ENCODE measurements around the gene TM4SF1. TPM values are rescaled to one million over a fixed set of nuclear protein-coding genes. Genes with fewer than 3 reads are reported as not detected.

The TM4SF1 gene
- total RNA-seq, 1 experiment from 2014 or later, result 898 TPM

DNA sequence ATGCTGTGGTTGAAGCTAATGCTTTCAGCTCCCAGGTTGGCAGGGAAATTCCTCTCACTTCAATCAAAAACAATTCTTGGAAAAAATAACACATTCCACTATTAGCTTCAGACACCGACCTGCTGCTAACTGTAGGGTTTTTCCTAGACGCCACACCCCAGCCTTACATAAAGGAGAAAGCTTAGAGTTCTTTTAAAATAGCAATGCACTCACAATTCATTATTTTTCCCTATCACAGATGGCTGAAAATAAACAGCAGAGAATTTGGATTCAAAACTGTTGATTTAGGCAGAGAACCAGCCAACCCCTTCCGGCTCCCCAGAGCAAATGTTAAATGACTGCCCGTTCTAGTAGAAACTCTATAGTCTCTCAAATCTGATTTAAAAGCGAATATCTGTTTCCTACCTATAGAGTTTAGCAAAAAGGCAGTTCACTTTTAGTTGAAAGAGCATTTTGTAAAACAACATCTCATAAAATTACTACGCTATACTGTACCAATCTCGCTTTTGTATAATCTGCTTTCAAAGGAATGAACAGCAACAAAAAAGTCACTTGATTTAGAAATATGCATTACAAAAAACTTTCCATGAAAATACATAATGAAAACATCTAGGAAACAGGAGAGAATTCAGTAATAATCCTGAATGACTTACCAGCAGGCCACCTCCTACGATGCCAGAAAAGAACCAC is 586 bp downstream of the TM4SF1 start:
- no peak for DNase-seq (ENCODE audit: extremely low read depth, low read depth)

DNA sequence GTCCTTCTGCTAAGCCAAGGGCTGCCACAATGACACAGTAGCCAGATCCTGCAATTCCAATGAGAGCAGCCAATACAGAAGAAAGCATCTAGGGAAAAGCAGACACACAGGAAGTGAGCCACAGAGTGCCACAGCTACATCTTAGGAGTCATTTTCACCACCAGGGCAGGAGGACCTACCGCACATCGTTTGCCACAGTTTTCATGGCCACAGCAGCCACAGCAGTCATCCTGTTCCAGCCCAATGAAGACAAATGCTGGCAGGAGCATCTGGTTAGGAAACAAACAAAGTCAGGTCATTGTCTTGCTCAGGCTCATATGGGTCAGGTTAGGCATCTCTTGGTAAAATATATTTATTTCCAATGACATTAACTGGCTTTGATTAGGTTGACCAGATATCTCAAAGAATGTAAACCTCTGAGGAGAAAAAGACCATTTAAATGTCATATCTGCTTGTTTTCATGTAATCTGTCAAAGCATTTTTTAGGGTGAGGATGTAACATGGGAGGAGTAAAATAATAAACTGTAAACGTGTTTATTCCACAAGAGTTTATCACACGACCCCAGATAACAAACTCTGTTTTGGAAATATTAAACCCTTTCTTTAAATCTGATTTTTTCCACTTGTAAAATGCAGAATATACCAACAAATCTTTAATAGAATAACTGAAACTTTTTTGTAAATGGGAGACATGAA is 1.8 kb downstream of the TM4SF1 start:
- DNase-seq (ENCODE audit: extremely low read depth, low read depth), result no peak

DNA sequence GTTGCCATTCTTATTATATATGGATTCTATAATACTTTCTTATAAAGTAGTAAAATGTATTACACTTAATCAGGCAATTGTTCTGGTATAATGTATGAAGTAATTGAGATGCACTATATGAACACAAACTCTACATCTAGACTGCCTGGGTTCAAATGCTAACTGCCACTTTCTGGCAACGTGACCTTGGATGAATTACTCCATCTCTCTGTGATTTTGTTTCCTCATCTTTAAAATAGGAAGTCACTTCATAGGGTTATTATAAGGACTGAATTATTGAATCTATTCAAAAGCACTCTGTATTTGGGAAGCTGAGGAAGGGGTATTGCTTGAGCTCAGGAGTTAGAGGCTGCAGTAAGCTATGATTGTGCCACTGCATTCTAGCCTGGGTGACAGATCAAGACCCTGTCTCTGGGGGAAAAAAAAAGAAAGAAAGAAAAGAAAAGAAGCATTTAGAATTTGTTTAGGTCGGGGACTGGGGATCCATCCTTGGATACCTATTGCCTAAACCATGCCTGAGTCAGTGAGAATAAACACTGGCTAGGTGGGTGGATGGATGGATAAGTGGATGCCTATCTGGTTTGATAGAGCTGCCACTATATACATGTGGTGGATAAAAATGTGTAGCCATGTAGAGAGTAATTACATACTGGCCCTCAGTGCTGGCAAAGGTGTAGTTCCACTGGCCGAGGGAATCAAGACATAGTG is 2.5 kb downstream of the TM4SF1 start:
- DNase-seq (ENCODE audit: extremely low read depth, low read depth), result no peak

DNA sequence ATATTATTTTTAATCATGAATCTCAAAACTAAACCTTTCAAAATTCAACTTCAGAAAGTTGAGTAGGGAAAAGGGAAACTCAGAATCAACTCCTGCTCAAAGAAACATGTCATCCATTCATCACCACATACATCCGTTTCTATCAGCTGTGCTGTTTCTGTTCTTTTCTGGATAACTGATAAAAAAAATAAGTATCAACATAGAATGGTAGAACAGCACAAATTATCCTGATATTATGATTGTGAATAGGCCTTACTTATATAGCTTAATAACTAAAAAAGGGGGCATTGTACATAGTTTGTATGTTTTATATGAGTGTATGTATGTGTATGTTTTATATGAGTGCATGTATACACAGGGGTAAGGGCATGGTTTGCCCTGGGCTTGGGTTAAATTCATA is 3.1 kb downstream of the TM4SF1 start:
- DNase-seq (ENCODE audit: extremely low read depth, low read depth), result no peak

DNA sequence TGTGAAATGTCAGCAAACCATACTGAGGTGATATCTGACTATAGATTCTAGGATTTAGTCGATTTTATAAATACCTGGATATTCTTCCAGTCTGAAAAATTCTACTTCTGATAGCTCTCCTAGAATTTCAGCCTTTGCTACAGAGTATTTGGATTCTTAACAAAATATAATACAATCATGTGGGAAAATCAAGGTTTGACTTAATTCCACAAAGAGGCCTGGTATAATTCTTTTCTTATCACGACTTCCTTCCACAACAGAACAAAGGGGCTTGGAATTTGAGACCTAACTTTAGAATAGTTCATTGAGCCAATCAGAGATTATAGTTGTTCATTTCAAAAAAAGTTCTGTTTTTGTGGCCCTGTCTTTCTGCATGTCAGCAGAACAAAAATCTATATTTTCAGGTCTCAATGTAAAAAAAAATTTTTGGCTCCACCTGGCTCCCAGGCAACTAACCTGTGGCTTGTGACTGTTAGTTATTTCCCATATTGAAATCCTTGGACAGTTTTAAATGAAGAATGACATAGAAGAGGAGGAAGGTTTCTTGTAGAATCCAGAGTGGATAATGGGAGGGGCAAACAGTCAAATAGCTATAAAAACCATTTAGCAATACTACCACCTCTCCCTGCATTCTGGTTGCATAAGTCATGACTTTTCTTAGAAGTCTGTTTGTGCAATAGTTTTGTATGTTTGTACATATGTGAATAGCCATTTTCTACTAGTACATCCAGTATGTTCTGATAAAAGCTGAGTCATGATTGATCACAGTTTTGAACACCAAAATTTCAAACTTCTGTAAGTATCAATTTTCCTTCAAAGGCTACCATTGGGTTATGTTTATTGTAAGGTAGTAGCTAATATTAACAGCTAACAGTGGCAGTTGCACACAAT is 4.0 kb downstream of the TM4SF1 start:
- DNase-seq (ENCODE audit: extremely low read depth, low read depth), result no peak

DNA sequence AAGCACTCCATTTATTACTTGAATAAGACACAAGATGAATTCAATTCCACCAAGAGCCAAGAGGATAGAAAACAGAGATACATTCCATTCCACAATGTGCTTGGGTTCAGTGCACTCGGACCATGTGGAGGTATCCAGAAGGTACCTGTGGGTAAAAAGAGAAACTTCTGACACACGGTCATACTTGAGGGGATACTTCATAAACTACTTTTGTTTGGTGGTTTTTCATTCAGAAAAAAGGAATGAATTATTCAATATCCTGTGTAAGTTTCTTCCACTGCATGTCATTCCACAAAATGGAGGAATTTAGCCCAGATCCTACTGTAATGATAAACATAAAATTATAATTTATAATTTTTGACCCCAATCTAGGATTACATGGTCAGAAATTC is 5.7 kb downstream of the TM4SF1 start:
- no peak for DNase-seq (ENCODE audit: extremely low read depth, low read depth)

DNA sequence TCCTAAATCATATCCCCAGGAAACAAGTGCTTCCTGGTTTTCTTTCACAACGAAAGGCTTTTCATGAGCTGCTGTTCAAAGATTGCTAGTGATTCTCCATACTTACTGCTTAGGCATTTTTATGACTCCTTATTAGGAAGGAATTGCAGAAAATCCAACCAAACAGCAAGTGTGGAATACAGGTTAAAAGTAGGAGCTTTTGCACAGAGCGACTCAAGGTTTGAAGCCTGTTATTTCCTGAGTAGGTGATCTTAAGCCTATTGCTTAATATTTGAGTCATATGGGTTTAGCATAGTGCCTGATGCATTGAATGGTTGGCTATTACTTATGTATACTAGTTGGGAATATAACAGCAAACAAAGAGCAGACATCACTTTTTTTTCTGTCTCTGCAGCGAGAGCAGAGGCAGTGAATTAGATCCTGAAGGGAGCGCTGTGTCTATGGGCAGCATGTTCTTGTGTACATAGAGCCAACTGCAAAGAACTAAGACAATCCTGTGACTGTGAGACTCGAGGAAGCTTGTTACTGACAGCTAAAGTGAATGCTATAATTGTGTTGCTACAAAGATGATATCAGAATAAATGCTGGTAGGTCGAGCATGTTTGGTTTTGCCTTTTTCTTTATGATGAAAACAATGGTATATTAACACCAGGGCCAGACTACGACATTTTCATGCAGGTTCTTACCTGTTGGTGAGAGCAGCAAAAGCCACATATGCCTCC is 6.3 kb downstream of the TM4SF1 start:
- no peak for DNase-seq (ENCODE audit: extremely low read depth, low read depth)

DNA sequence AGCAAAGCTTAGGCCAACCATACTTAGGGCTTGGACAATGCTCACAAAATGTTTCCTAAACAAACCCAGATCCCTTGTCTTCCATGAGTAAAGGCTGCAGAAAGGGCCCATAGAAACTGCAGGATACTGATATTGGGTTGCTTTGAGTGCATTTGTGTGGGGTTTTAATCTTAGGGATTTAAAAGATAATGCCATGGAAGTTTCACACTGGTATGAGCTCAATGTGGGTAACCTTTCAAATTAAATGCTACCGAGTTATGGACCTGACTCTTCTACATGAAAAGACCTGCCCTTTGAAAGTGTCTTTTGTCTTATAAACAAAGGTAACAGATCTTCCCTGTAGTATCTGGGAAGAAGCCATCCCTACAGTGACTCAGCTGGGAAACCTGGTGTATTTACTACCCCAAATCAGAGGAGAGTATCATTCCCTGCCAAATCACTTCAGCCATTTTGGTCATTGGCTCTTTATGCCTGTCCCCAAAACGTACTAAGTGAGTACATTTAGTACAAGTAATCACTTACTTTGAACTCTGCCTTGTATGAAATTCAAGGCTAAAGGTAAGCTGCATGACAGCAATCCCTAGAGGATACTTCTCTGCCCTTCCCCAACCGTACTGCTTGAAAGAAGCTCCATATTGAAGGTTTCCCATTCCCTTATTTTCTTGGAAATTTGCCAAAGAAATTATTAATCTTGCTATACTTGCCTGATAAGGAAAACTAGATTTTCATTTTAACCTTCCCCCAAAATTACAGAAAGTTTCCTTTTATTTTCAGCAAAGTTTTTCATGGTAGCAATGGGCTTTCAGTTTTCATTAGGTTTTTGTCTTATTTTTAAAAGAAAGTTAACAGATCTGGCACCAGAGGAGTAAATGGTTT is 7.2 kb downstream of the TM4SF1 start:
- no peak for DNase-seq (ENCODE audit: extremely low read depth, low read depth)

DNA sequence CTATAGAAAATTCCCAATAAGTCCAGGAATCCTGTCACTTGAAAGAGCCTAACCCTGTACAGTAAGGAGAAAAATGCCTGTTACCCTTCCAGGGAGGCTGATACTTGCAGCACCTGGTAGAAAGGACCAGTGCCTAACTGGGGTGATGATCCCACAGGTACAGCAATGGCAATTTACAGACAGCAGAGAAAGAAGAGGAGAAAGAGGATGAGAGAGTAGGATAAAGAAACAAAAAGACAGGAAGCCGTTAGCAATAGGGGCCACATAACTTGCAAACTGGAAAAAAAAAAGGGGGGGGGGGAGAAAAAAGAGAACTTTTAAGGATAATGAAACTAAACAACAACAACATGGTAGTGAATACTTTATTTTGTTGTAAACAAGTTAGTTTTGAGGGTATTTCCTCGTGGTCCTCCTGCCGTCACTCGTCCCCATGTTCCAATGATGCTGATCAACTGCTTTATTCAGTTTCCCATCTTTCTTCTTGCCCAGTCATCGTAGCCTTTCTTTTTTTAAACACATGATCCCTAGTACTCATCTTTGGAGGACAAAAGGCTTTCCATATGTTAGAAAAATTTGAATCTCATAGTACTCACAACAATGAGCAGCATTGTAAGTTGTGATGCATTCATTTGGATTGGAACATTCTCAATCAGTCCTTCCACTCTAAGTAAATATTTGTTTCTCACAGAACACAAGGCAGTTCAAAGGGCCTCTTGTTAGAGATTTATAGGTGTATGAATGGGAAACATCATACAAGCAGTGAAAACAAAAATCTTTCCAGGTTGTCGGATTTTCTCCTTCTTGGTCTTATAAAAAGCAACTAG is 8.6 kb downstream of the TM4SF1 start:
- DNase-seq (ENCODE audit: extremely low read depth, low read depth), result no peak

DNA sequence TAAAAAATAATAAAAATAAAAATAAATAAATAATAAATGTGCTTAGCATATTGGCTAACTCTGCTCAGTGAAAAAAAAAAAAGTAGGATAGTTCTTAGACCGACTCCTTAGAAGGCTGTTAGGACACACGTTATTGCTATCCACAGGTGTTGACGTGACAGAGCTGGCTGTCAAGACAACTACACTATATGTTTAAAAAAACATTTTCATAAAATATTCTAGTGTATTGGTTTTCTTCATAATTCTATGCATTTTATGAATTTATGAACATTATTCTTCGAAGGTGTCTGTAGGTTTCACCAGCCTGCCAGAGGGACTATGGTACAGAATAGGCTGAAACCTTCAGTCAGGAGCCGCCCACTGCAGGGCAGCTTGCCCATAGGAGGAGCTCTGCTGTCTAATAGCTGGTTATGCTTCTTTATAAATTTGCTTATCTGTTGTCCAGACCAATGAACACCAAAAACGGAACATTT is 9.2 kb downstream of the TM4SF1 start:
- DNase-seq (ENCODE audit: extremely low read depth, low read depth), result no peak

DNA sequence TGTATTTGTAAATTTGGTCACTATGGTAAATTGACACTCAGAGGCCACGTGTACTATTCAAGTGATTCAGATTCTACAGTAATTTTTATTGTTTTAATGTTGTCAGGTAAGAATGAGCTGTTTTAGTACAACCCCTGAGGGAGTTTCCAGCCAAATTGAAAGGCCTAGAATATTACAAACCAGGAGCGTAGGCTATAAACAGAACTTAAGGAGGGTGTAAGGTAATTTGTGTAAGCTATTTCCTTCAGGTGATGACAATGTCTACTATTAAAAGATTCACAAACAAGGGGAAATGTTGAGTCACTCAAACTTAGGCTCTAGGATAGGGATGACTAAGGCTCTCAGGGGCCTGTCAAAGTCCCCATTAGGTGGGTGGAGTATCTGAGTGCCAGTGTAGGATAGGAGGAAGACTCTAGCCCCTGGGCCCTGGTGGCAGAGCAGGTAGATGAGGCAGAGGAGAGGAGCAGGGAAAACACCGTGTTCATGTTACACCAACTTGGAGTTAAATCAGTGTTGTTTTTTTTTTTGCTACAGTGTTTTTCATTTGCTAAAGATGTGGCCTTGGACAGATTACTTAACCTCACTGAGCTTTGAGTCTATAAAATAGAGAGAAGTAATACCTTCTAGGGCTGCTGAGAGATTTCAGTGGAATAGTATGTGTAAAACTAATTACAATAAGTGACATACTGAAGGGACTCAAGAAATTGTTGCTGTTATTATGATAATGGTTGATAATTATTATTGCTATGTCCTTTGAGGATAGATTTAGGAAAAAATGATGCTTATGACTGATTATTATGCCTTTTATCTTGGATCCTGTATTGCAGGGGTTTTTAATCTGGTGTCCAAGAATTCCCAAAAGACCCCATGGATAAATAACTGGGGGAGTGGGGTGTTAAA is 10.3 kb downstream of the TM4SF1 start:
- DNase-seq (ENCODE audit: extremely low read depth, low read depth), result no peak

DNA sequence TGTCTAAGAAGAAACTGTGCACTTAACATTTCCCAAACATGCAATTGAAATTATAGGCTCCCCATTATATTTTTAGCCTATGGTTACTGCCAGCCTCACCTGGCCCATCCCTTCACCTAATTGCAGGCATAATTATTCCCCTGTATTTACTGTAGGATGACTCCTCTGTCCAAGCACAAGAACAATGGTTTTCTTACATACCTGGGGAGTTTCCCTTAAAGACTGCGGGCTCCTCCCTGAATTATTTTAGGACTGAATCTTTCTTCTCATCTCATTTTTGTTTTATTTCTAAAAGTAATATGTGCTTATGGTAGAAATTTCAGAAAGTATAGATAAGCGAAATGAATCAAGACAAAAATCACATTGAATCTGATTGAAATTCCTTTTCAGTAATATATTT is 11.4 kb downstream of the TM4SF1 start:
- DNase-seq (ENCODE audit: extremely low read depth, low read depth), result no peak

DNA sequence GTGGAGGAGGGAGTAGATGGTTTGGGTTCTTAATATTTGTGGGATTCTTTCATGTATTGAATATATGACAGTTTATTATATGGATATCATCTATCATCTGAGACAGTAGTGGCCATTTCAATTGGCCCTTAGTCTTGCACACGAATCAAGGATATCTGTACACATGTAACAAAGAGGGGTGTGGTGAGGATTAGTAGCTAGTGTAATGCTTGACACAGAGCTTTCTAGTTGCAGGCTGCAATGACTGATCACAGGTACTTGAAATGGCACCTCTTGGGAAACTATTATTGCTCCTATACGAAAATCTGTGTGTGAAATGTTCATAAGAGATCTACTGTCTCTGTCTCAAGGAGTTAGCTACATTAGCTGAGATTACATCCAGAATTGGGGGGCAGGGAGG is 12.8 kb downstream of the TM4SF1 start:
- DNase-seq (ENCODE audit: extremely low read depth, low read depth), result no peak

DNA sequence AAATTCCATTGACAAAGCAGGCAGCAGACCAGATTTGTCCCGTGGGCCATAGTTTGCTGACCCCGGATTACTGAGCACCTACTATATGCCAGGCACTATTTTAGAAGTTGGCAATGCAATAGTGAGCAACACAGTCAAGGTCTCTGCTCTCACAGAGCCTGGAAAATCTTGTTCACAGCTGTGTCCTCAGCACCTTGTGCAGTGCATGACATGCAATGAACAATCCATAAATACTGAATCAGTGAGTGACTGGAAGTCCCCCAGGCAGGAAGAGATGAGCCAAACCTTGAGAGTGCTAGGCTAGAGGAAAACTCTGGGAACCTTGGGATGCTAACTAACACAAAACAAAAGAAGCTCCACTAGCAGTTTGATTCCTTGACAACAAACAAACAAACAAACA is 14.4 kb downstream of the TM4SF1 start:
- DNase-seq (ENCODE audit: extremely low read depth, low read depth), result no peak

DNA sequence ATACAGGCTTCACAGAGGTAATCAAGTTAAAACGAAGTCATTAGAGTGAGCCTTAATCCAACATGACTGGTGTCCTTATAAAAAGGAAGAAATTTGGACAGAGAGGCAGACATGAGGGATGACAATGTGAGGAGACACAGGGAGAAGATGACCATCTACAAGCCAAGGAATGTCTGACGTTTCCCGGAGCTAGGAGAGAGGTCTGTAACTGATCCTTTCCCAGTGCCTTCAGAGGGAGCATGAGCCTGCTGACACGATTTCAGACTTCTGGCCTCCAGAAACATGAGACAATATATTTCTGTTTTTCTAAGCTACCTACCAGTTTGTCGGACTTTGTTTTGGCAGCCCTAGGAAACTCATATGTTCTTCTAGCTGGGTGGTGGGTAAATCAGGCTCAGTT is 15.1 kb downstream of the TM4SF1 start:
- DNase-seq (ENCODE audit: extremely low read depth, low read depth), result no peak

DNA sequence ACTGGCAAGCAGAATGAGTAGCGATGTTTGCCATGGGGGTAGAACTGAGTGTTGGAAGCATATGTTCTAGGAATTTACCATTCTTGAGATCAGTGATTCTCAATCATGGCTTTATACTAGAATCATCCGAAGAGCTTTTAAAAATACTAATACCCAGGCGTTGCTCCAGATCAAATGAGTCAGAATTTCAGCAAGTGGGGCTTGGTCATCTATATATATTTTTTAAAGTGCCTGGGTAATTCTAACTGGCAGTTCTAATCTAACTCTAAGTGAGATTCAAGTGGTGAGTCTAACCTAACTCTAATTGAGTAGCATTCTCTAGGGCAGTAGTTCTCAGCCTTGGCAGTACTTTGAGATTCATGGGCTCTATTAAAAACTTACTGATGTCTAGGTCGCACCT is 20.8 kb downstream of the TM4SF1 start:
- no peak for DNase-seq (ENCODE audit: extremely low read depth, low read depth)

DNA sequence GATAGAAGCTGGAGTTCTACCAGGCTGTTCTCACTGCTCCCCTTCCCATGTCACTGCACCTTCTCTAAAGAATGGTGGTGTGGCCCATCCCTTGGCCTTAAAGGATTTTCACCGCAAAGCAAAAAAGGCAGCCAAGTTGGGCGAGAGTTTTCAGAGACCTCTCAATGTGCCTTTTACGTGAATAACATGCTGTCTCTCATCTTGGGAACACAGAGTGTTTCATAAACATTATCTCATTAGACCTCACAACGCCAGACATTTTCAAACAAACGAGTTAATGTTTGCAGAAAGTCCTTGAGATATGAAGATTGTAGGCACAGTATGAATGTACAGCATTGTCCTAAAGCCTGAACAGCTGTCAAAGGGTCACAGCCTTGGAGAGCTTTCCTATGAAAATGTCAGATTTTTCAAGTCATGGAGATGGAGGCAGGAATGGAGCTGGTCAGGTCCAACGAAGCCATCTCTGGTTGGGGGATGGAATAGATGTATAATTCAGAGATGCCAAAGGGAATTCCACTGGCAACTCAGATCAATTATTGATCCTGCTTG is 21.3 kb downstream of the TM4SF1 start:
- no peak for DNase-seq (ENCODE audit: extremely low read depth, low read depth)

Measured in NCI-H460 (cell line).